HG02798 (cell line): ENCODE measurements around the gene MYH1.
"Not testable (repeated sequence)": the region's sequence is repeated elsewhere in the genome, so short reads cannot be mapped to it uniquely, and the experiment has no call there.

Experiments used
- ATAC-seq: cut with Tn5 transposase; IDR thresholded peaks from one replicate; pipeline ENCODE4 v1.9.1; 2021; ENCODE audit warnings: mild to moderate bottlenecking; ENCODE audit not compliant: unreplicated experiment, poor library complexity

MYH1 gene

GRCh38 chr17:10518271-10519037 lies at the start of gene MYH1:
Gene MYH1 (minus strand): TSS chr17:10518542. CDS start chr17:10516642, 1,900 bp downstream.
- no peak for ATAC-seq

GRCh38 chr17:10563991-10564660 lies 45.8 kb upstream of the MYH1 start:
- no peak for ATAC-seq

GRCh38 chr17:10558049-10558448 lies 39.7 kb upstream of the MYH1 start:
- ATAC-seq = no peak

- ATAC-seq = no peak
Measured at GRCh38 chr17:10557422-10557821, 39.1 kb upstream of the MYH1 start.

- no peak for ATAC-seq
Measured at GRCh38 chr17:10556301-10557005, 38.1 kb upstream of the MYH1 start.

GRCh38 chr17:10550014-10550413 lies 31.7 kb upstream of the MYH1 start:
- no peak for ATAC-seq

- no peak for ATAC-seq
Measured at GRCh38 chr17:10549096-10549842, 30.9 kb upstream of the MYH1 start, which contains the start of gene MYH2. Gene MYH2 (minus strand): TSS chr17:10549658. CDS start chr17:10547920, 1,738 bp downstream.

GRCh38 chr17:10547351-10547750 lies 29.0 kb upstream of the MYH1 start:
- no peak for ATAC-seq

GRCh38 chr17:10543486-10543885 lies 25.1 kb upstream of the MYH1 start:
- not testable (repeated sequence) for ATAC-seq

GRCh38 chr17:10541179-10541578 lies 22.8 kb upstream of the MYH1 start:
- ATAC-seq = not testable (repeated sequence)

GRCh38 chr17:10532026-10532425 lies 13.7 kb upstream of the MYH1 start:
- no peak for ATAC-seq

- no peak for ATAC-seq
Measured at GRCh38 chr17:10527419-10527818, 9.1 kb upstream of the MYH1 start.

GRCh38 chr17:10526517-10526916 lies 8.2 kb upstream of the MYH1 start:
- ATAC-seq = no peak

GRCh38 chr17:10523064-10523463 lies 4.7 kb upstream of the MYH1 start:
- ATAC-seq = no peak

GRCh38 chr17:10521949-10522348 lies 3.6 kb upstream of the MYH1 start:
- ATAC-seq = no peak

- no peak for ATAC-seq
Measured at GRCh38 chr17:10516638-10517037, 1.7 kb downstream of the MYH1 start.

GRCh38 chr17:10516065-10516464 lies 2.3 kb downstream of the MYH1 start:
- ATAC-seq = no peak

- ATAC-seq = no peak
Measured at GRCh38 chr17:10513299-10514067, 4.9 kb downstream of the MYH1 start.

- ATAC-seq = no peak
Measured at GRCh38 chr17:10512856-10513255, 5.5 kb downstream of the MYH1 start.

- no peak for ATAC-seq
Measured at GRCh38 chr17:10499950-10500349, 18.4 kb downstream of the MYH1 start.
